ENCODE measurements around the gene SYNE2.
"Not testable (repeated sequence)": the region's sequence is repeated elsewhere in the genome, so short reads cannot be mapped to it uniquely, and the experiment has no call there.

SYNE2 gene

DNA sequence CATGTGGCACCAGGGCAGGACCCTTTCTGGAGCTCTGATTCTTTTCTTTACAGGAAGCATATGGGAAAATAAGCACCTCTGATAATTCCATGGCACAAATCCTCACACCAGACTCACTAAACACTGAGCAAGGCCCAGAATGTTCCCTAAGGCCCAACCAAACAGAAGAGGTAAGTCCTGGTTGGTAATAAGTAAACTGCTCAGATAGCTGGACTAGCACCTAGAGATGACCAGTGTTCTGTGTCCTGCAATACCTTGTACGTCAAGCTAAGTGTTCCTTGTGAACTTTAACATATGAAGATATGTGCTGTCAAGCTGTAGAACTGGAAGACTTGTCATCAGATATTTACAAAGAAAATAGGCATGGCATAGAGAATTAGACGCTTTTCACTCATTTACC lies 254.6 kb downstream of the SYNE2 start:
- H3K4me1 ChIP-seq (ENCODE audit: control insufficient read depth, insufficient read depth, low read length), result no peaks in the 10 kb centered on the region

DNA sequence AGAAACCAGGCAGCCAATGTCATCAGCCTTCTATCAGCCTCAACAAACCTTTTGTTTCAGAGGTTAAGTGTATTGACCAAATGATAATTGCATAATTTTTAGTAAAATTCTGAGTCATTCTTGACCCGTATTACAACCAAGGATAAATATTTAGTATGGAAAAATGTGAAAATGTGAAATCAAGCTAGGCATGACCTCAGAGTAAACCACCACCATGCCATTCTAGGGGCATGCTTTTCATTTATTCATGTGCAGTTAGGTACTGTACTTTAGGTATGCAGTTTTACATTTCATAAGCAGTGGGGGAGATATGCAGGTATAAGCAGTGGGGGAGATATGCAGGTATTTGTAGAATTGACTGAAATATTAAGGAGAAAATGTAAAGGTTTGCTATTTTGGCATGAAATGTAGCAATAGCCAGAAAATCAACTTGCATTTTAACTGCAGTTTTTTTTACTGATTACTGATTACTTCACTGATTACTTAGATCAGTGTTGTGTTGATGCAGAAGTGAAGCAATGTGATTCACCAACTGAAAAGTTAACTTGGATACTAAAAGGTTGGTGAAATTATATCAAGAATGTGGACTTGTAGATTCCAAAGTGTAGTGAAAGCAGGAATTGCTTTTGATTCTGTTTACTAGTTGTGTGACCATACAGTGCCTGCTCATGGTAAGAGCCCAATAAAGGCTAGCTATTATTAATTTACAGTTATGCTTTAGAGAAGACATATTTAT lies 257.2 kb downstream of the SYNE2 start:
- no peaks in the 10 kb centered on the region for H3K27me3 ChIP-seq (ENCODE audit: control insufficient read depth, insufficient read depth, low read length)
- H3K36me3 ChIP-seq (ENCODE audit: control insufficient read depth, insufficient read depth, low read length), result peaks cover 2% of the 10 kb centered on the region
- H3K4me3 ChIP-seq (ENCODE audit: low read depth, low read length), result no peak overlapping the region
- no peak overlapping the region for H3K9ac ChIP-seq (ENCODE audit: low read depth, low read length)
- no peaks in the 10 kb centered on the region for H3K4me1 ChIP-seq (ENCODE audit: control insufficient read depth, insufficient read depth, low read length)
- H3K9me3 ChIP-seq (ENCODE audit: control insufficient read depth, insufficient read depth, low read length), result no peaks in the 10 kb centered on the region

More for the DNA sequence above, 254.6 kb downstream of the SYNE2 start:
- H3K9ac ChIP-seq (ENCODE audit: low read depth, low read length), result no peak overlapping the region
- H3K36me3 ChIP-seq (ENCODE audit: control insufficient read depth, insufficient read depth, low read length), result no peaks in the 10 kb centered on the region
- H3K4me3 ChIP-seq (ENCODE audit: low read depth, low read length), result no peak overlapping the region
- H3K9me3 ChIP-seq (ENCODE audit: control insufficient read depth, insufficient read depth, low read length), result no peaks in the 10 kb centered on the region
- no peaks in the 10 kb centered on the region for H3K27me3 ChIP-seq (ENCODE audit: control insufficient read depth, insufficient read depth, low read length)

DNA sequence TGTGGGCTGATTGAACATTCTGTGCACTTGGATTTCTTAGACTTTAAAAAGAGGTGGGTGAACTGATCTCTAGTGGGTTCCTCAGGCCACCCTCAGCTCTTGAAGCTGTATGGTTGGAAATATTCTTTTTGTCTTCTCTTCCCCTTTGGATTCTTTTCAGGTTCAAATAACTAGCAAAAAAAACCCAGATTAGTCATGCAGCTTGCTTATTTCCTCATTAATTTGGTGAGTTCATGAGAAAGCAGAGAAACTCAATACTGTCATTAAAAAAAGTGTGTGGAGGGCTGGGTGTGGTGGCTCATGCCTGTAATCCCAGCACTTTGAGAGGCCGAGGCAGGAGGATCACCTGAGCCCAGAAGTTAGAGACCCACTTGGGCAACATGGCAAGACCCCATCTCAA lies 258.0 kb downstream of the SYNE2 start:
- H3K4me1 ChIP-seq (ENCODE audit: control insufficient read depth, insufficient read depth, low read length), result no peaks in the 10 kb centered on the region
- H3K27me3 ChIP-seq (ENCODE audit: control insufficient read depth, insufficient read depth, low read length), result no peaks in the 10 kb centered on the region
- H3K9ac ChIP-seq (ENCODE audit: low read depth, low read length), result no peak overlapping the region
- H3K36me3 ChIP-seq (ENCODE audit: control insufficient read depth, insufficient read depth, low read length), result peaks cover 2% of the 10 kb centered on the region
- no peak overlapping the region for H3K4me3 ChIP-seq (ENCODE audit: low read depth, low read length)
- H3K9me3 ChIP-seq (ENCODE audit: control insufficient read depth, insufficient read depth, low read length), result no peaks in the 10 kb centered on the region

DNA sequence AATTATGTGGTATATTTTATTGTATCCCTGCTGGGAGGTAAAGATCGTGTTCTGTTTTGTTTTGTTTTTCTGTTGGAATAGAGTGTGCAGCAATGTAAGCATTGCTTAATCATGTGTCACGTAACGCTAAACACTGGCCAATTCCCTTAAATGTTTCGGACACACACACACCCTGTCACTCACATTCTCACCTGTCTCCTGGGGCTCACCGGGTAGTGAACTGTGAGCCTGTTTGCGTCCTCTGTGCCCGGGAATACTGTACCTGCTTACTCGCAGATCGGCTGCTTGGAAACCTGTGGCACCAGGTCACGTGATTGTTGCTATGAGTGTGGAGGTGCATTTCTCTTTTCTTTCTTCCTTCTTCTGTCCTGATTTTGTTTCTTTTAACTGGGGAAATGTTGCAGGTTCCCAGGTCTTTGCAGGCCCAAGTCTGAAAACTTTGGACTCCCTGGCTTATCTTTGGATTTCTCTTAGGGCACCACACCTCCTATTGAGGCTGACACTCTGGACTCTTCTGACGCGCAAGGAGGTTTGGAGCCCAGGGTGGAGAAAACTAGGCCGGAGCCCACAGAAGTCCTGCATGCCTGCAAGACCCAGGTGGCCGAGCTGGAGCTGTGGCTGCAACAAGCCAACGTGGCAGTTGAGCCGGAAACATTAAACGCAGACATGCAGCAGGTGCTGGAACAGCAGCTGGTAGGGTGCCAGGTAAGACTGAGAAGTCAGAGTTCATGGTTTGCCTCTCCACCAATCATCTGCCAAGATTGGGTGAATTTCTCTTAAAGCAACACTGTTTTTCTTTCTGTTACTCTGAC lies 260.3 kb downstream of the SYNE2 start:
- Histone ChIP-seq H3K4me3 (ENCODE audit: low read depth, low read length) (no peak overlapping the region), H3K36me3 (ENCODE audit: control insufficient read depth, insufficient read depth, low read length) (peaks cover 2% of the 10 kb centered on the region), H3K27me3 (ENCODE audit: control insufficient read depth, insufficient read depth, low read length) (no peaks in the 10 kb centered on the region), H3K9me3 (ENCODE audit: control insufficient read depth, insufficient read depth, low read length) (no peaks in the 10 kb centered on the region), H3K4me1 (ENCODE audit: control insufficient read depth, insufficient read depth, low read length) (no peaks in the 10 kb centered on the region), H3K9ac (ENCODE audit: low read depth, low read length) (no peak overlapping the region)

DNA sequence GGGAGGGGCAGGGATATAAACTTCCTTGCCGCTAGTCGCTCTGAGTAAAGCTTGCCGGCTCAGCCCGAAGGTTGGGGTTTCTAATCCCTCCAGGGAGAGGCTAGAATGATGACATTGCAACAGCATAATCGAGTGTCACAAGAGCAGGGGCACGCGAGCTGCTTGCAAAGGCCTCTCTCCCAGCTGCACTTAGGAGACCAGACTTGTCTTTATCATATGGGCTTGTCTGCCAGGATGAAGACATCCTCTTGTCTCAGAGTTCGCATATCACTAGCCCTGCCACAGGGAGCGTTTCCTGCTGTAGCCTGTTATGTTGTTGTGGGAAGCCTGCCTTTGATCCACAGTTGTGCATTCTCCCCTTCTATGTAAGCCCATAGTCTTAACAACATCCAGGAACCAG lies 261.4 kb downstream of the SYNE2 start:
- Histone ChIP-seq H3K9ac (ENCODE audit: low read depth, low read length) (no peak overlapping the region), H3K27me3 (ENCODE audit: control insufficient read depth, insufficient read depth, low read length) (no peaks in the 10 kb centered on the region), H3K4me1 (ENCODE audit: control insufficient read depth, insufficient read depth, low read length) (no peaks in the 10 kb centered on the region), H3K4me3 (ENCODE audit: low read depth, low read length) (no peak overlapping the region), H3K36me3 (ENCODE audit: control insufficient read depth, insufficient read depth, low read length) (peaks cover 2% of the 10 kb centered on the region), H3K9me3 (ENCODE audit: control insufficient read depth, insufficient read depth, low read length) (no peaks in the 10 kb centered on the region)

DNA sequence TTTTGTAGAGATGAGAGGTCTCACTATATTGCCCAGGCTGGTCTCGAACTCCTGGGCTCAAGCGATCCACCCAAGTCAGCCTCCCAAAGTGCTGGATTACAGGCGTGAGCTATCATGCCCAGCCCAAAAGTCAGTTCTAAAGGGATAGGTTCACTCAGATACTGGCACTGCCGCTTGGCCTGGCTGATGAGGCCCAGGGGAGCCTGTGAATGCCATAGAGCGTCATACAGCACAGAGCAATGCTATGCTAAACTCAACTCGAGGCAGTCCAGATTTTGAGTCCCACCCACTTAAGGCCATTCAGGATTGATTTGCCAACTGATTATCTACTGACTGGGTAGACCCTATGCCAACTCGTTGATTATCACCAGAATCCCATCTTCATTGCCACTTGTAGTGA lies 262.0 kb downstream of the SYNE2 start:
- Histone ChIP-seq H3K36me3 (ENCODE audit: control insufficient read depth, insufficient read depth, low read length) (peaks cover 2% of the 10 kb centered on the region), H3K27me3 (ENCODE audit: control insufficient read depth, insufficient read depth, low read length) (no peaks in the 10 kb centered on the region), H3K9ac (ENCODE audit: low read depth, low read length) (no peak overlapping the region)

DNA sequence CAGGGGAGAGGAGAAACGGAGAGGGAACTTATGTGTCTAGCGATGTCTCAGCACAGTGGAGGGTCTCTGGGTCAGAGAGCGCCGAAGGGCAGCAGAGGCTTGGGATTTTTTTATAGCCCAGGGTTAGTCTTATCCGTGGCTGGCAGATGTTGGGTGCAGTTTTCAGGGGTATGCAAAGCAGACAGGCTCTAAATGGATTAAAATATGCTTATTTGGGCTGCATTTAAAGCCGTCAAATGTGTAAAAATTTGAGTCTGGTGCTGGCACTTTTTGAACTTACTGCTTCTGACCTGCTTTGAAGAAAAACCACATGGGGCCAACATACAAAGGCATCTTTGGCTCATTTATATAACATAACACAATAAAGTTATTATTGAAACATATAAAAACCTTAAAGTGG lies 262.6 kb downstream of the SYNE2 start:
- Histone ChIP-seq H3K4me3 (ENCODE audit: low read depth, low read length) (no peak overlapping the region), H3K9ac (ENCODE audit: low read depth, low read length) (no peak overlapping the region), H3K27me3 (ENCODE audit: control insufficient read depth, insufficient read depth, low read length) (no peaks in the 10 kb centered on the region), H3K36me3 (ENCODE audit: control insufficient read depth, insufficient read depth, low read length) (peaks cover 4% of the 10 kb centered on the region), H3K9me3 (ENCODE audit: control insufficient read depth, insufficient read depth, low read length) (no peaks in the 10 kb centered on the region), H3K4me1 (ENCODE audit: control insufficient read depth, insufficient read depth, low read length) (no peaks in the 10 kb centered on the region)

More for the DNA sequence above, 262.0 kb downstream of the SYNE2 start:
- no peak overlapping the region for H3K4me3 ChIP-seq (ENCODE audit: low read depth, low read length)
- H3K4me1 ChIP-seq (ENCODE audit: control insufficient read depth, insufficient read depth, low read length), result no peaks in the 10 kb centered on the region
- H3K9me3 ChIP-seq (ENCODE audit: control insufficient read depth, insufficient read depth, low read length), result no peaks in the 10 kb centered on the region

DNA sequence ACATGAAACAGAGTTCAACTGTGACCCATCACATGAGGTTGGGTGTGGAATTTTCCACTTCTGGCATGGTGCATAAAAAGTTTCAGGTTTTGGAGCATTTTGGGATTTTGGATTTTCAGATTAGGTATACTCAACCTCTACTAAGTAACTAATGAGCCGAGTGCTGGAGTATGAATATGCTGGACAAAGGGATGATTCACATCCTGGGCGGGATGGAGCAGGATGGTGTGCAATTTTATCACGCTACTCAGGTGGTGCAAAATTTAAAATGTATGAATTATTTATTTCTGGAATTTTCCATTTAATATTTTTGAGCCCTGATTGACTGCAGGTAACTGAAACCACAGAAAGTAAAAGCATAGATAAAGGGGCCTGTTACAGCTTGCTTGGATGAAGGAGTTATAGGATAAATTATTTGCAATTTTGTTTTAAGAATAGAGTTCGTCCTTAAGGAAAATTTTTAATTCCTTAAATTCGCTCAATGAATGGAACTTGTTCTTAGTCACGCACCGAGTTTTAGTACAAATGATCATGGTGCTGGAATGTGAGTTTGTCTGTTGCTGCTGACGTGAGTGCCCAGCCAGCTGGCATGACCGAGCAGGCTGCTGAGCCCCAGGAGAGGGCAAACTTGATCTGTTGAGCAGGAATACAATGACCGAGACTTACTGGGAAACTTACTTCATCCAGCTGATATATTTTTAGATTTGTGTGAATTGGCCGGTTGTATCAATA lies 265.0 kb downstream of the SYNE2 start:
- no peaks in the 10 kb centered on the region for H3K4me1 ChIP-seq (ENCODE audit: control insufficient read depth, insufficient read depth, low read length)
- no peak overlapping the region for H3K4me3 ChIP-seq (ENCODE audit: low read depth, low read length)

DNA sequence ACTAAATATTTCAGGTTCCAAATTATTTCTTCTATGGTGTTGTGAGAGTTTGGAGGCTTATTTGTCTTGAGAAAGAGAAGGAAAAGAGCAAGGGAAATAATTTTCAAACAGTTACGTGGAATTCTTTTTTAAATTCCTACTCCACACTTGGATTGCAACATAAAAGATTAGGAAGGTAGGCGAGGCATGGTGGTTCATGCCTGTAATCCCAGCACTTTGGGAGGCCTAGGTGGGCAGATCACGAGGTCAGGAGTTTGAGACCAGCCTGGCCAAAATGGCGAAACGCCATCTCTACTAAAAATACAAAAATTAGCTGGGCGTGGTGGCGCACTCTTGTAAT lies 265.6 kb downstream of the SYNE2 start:
- not testable (repeated sequence) for H3K9ac ChIP-seq (ENCODE audit: low read depth, low read length); H3K4me1 ChIP-seq (ENCODE audit: control insufficient read depth, insufficient read depth, low read length); H3K9me3 ChIP-seq (ENCODE audit: control insufficient read depth, insufficient read depth, low read length); H3K36me3 ChIP-seq (ENCODE audit: control insufficient read depth, insufficient read depth, low read length); H3K27me3 ChIP-seq (ENCODE audit: control insufficient read depth, insufficient read depth, low read length); H3K4me3 ChIP-seq (ENCODE audit: low read depth, low read length)

More for the DNA sequence above, 265.0 kb downstream of the SYNE2 start:
- Histone ChIP-seq H3K27me3 (ENCODE audit: control insufficient read depth, insufficient read depth, low read length) (no peaks in the 10 kb centered on the region), H3K9ac (ENCODE audit: low read depth, low read length) (no peak overlapping the region), H3K9me3 (ENCODE audit: control insufficient read depth, insufficient read depth, low read length) (no peaks in the 10 kb centered on the region), H3K36me3 (ENCODE audit: control insufficient read depth, insufficient read depth, low read length) (peaks cover 4% of the 10 kb centered on the region)

DNA sequence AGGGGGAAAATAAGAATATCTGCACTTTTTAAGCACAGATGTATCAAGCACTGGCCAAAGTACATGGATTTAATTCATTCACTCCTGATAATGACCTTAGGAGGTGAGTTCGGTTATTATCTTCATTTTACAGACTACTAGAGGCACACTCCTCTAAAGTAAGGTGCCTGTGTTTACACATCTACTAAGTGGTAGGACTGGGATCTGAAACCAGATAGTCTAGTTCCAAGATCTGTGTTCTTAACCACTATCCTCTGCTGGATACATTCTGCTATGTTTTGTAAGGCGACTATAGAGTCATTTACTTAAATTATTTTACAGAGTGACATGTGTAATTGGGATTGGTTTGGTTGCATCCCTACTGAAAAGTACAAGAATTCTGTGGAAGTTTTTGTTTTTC lies 266.1 kb downstream of the SYNE2 start:
- H3K9ac ChIP-seq (ENCODE audit: low read depth, low read length), result no peak overlapping the region
- H3K9me3 ChIP-seq (ENCODE audit: control insufficient read depth, insufficient read depth, low read length), result no peaks in the 10 kb centered on the region
- H3K36me3 ChIP-seq (ENCODE audit: control insufficient read depth, insufficient read depth, low read length), result peaks cover 4% of the 10 kb centered on the region
- no peaks in the 10 kb centered on the region for H3K4me1 ChIP-seq (ENCODE audit: control insufficient read depth, insufficient read depth, low read length)
- H3K4me3 ChIP-seq (ENCODE audit: low read depth, low read length), result no peak overlapping the region
- H3K27me3 ChIP-seq (ENCODE audit: control insufficient read depth, insufficient read depth, low read length), result no peaks in the 10 kb centered on the region

DNA sequence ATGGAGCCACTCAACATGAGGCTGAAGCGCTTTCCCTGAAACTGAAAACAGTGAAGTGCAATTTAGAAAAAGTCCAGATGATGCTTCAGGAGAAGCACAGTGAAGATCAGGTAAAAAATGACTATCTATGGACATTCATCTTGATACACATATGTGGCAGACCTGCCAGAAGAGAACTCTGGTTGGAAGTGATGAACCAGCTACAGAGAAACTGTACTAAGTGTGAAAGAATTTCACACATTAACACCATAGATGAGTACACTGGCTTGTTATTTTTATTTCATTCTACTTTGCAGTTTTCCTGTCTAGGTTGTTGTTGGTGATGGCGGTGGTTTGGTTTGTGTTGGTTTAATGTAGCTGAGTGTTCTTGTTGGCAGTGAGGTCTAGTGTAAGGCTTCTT lies 266.7 kb downstream of the SYNE2 start:
- H3K27me3 ChIP-seq (ENCODE audit: control insufficient read depth, insufficient read depth, low read length), result no peaks in the 10 kb centered on the region
- H3K9me3 ChIP-seq (ENCODE audit: control insufficient read depth, insufficient read depth, low read length), result no peaks in the 10 kb centered on the region
- H3K9ac ChIP-seq (ENCODE audit: low read depth, low read length), result no peak overlapping the region
- H3K36me3 ChIP-seq (ENCODE audit: control insufficient read depth, insufficient read depth, low read length), result peaks cover 4% of the 10 kb centered on the region
- H3K4me1 ChIP-seq (ENCODE audit: control insufficient read depth, insufficient read depth, low read length), result no peaks in the 10 kb centered on the region
- no peak overlapping the region for H3K4me3 ChIP-seq (ENCODE audit: low read depth, low read length)
